NCI-H146 treated with DMSO at 0.1 percent for 48 hours (cell line): Measurements from ENCODE around the gene INPP5F.
A peak's percentile ranks its signal among the peaks of the same experiment; 100 is the strongest.
"Not testable (repeated sequence)": the region's sequence is repeated elsewhere in the genome, so short reads cannot be mapped to it uniquely, and the experiment has no call there.

Experiments used
- DNase-seq: peaks from one replicate; lab custom pipeline; 2025; ENCODE audit not compliant: unreplicated experiment; lab: John Stamatoyannopoulos, UW

The INPP5F gene

GRCh38 chr10:119703903-119704508 lies 21.8 kb upstream of the INPP5F start:
- no peak for DNase-seq

- no peak for DNase-seq
These were observed 20.4 kb upstream of the INPP5F start for GRCh38 chr10:119705434-119705831.

GRCh38 chr10:119706521-119707278 lies 19.1 kb upstream of the INPP5F start:
- DNase-seq, result no peak

GRCh38 chr10:119707331-119707730 lies 18.5 kb upstream of the INPP5F start:
- DNase-seq, result not testable (repeated sequence)

GRCh38 chr10:119710935-119711334 lies 14.9 kb upstream of the INPP5F start:
- DNase-seq, result not testable (repeated sequence)

- DNase-seq, result no peak
These were observed 11.9 kb upstream of the INPP5F start for GRCh38 chr10:119713744-119714483.

- no peak for DNase-seq
These were observed 11.4 kb upstream of the INPP5F start for GRCh38 chr10:119714484-119714816.

GRCh38 chr10:119715628-119716505 lies 10.0 kb upstream of the INPP5F start:
- DNase-seq, result no peak

- no peak for DNase-seq
These were observed 2.7 kb upstream of the INPP5F start for GRCh38 chr10:119723161-119723560.

GRCh38 chr10:119723624-119724023 lies 2.2 kb upstream of the INPP5F start:
- DNase-seq, result no peak

- peak; percentile 35 for DNase-seq
These were observed 995 bp upstream of the INPP5F start for GRCh38 chr10:119724593-119725516.

GRCh38 chr10:119725517-119725827 lies 378 bp upstream of the INPP5F start:
- DNase-seq, result no peak

- no peak for DNase-seq
These were observed 919 bp downstream of the INPP5F start for GRCh38 chr10:119726676-119727261.

GRCh38 chr10:119728172-119728800 lies 2.4 kb downstream of the INPP5F start:
- no peak for DNase-seq

- peak; percentile 28 for DNase-seq
These were observed 8.8 kb downstream of the INPP5F start for GRCh38 chr10:119734396-119735332.

GRCh38 chr10:119735451-119735850 lies 9.6 kb downstream of the INPP5F start:
- no peak for DNase-seq

- DNase-seq, result no peak
These were observed 10.4 kb downstream of the INPP5F start for GRCh38 chr10:119736220-119736619.

GRCh38 chr10:119737039-119737663 lies 11.3 kb downstream of the INPP5F start:
- no peak for DNase-seq
